BLaER1 (cell line): ENCODE data around the gene SMARCC1.

Experiments
- H3K27ac ChIP-seq: shearing (Covaris generic); formaldehyde crosslinking; 2 replicates; pipeline ENCODE4 v1.8.1; 2022
- H3K27me3 ChIP-seq: shearing (Covaris generic); formaldehyde crosslinking; 2 replicates; pipeline ENCODE4 v1.8.1; 2022
- H3K36me3 ChIP-seq: shearing (Covaris generic); formaldehyde crosslinking; 2 replicates; pipeline ENCODE4 v1.8.1; 2022
- H3K4me1 ChIP-seq: shearing (Covaris generic); formaldehyde crosslinking; 2 replicates; pipeline ENCODE4 v1.8.1; 2022
- H3K4me2 ChIP-seq: shearing (Covaris generic); formaldehyde crosslinking; 2 replicates; pipeline ENCODE4 v1.8.1; 2022
- H3K4me3 ChIP-seq: shearing (Covaris generic); formaldehyde crosslinking; 2 replicates; pipeline ENCODE4 v1.8.1; 2022
- H3K9ac ChIP-seq: shearing (Covaris generic); formaldehyde crosslinking; 2 replicates; pipeline ENCODE4 v1.8.1; 2022
- H3K9me3 ChIP-seq: shearing (Covaris generic); formaldehyde crosslinking; 2 replicates; pipeline ENCODE4 v1.8.1; 2022
- H4K20me1 ChIP-seq: shearing (Covaris generic); formaldehyde crosslinking; 2 replicates; pipeline ENCODE4 v1.8.1; 2022
- Cebpa-rat ChIP-seq: shearing (Covaris generic); IDR thresholded peaks from 2 replicates; pipeline ENCODE4 v1.8.1; 2022

SMARCC1 gene

GRCh38 chr3:47573190-47574172 lies 208.2 kb downstream of the SMARCC1 start:
- peaks cover 24% of the 10 kb centered on the region for H3K27me3 ChIP-seq
- no peak overlapping the region for H3K4me3 ChIP-seq
- H3K9me3 ChIP-seq, result no peaks in the 10 kb centered on the region
- H3K4me1 ChIP-seq, result peaks cover 8% of the 10 kb centered on the region
- no peak overlapping the region for H3K27ac ChIP-seq
- no peak overlapping the region for H3K4me2 ChIP-seq
- H3K36me3 ChIP-seq, result no peaks in the 10 kb centered on the region
- peaks cover 11% of the 10 kb centered on the region; the same call in 1 of the 2 replicates for H4K20me1 ChIP-seq
- no peak for TF ChIP-seq Cebpa-rat
- H3K9ac ChIP-seq, result no peak overlapping the region

DNA sequence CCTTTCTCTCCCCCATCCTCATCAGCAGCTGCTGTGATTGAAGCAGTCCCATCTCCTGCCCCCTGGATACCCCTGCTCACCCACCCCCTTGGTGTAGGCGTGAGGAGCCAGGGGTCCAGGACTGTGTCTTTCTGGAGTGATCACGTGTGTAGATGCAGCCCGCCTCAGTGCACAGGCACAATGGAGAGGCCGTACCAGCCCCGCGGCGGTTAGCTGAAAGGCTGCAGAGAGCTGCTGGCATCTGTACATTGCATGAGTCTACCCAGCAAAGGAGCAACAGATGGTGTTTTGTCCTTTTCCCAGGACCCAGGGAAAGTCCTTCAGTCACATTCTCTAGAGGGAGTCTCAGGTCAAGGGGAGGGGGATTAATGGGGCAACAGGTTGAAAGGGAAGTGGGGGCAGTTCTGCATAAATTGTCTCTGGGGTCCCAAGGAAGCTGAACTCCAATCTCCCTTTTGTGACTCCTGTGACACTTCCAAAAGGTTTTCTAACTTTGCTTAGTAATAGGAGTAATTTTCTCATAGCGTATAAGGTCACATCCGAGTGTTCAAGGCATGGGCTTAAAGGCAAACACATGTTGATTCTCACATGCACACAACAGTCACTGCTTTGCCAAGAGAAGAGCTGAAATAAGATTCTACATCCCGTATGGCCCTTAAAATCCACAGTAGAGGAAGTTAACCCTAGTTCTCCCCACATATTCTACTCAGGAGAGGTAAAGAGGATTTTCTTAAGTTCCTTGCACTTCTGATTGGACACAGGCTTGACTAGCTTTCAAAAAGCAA lies 210.1 kb downstream of the SMARCC1 start:
- Histone ChIP-seq H3K4me3 (no peak overlapping the region), H3K4me1 (no peaks in the 10 kb centered on the region), H3K27me3 (peaks cover 5% of the 10 kb centered on the region), H4K20me1 (no peaks in the 10 kb centered on the region), H3K4me2 (no peak overlapping the region), H3K9me3 (no peaks in the 10 kb centered on the region), H3K27ac (no peak overlapping the region), H3K36me3 (no peaks in the 10 kb centered on the region), H3K9ac (no peak overlapping the region)
- TF ChIP-seq Cebpa-rat, result no peak

DNA sequence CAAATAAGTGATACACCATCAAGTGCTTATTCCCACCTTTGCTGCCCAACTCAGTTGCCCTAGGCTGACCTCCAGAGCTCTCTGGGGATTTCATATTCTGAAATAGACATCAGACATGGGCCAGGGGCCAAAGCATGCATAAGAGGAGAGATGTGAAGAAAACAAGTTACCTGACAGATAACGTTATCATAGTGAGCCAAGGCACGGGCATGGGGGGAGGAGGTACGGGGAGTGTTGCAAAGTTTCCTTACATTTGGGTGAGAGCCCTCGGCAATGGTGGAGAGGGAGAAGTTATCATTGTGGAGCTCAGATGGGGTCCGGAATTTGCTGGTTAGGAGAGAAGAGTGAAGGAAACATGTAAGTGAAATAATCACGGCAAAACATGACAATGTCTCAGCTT lies 212.8 kb downstream of the SMARCC1 start:
- no peak overlapping the region for H3K9ac ChIP-seq
- TF ChIP-seq Cebpa-rat, result no peak
- no peak overlapping the region for H3K4me2 ChIP-seq
- no peaks in the 10 kb centered on the region for H3K36me3 ChIP-seq
- no peaks in the 10 kb centered on the region for H4K20me1 ChIP-seq
- no peak overlapping the region for H3K4me3 ChIP-seq
- no peaks in the 10 kb centered on the region for H3K4me1 ChIP-seq
- H3K27ac ChIP-seq, result no peak overlapping the region
- no peaks in the 10 kb centered on the region for H3K9me3 ChIP-seq
- H3K27me3 ChIP-seq, result no peaks in the 10 kb centered on the region

DNA sequence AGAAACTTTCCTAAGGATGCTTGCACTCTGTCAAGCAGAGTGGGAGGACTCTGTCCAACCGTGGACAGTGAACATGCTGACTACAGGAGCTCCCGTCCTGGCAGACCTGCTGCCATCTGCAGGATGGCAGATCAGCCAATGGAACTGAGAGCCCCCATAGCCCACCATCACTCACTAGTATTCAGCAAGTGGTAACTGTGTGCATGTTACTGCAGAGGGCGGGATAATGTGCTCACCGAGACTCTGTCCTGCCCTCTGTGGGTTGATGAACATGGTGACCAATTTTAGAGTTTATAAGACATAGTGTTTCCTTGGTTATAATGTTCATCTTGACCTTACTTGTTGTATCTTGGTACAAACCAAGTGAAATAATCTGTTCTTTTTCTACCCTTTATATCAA lies 214.5 kb downstream of the SMARCC1 start:
- no peaks in the 10 kb centered on the region for H3K9me3 ChIP-seq
- TF ChIP-seq Cebpa-rat, result no peak
- H3K4me2 ChIP-seq, result no peak overlapping the region
- no peak overlapping the region for H3K27ac ChIP-seq
- H3K27me3 ChIP-seq, result no peaks in the 10 kb centered on the region
- no peaks in the 10 kb centered on the region for H4K20me1 ChIP-seq
- no peak overlapping the region for H3K4me3 ChIP-seq
- H3K4me1 ChIP-seq, result no peaks in the 10 kb centered on the region
- H3K36me3 ChIP-seq, result no peaks in the 10 kb centered on the region
- H3K9ac ChIP-seq, result no peak overlapping the region

DNA sequence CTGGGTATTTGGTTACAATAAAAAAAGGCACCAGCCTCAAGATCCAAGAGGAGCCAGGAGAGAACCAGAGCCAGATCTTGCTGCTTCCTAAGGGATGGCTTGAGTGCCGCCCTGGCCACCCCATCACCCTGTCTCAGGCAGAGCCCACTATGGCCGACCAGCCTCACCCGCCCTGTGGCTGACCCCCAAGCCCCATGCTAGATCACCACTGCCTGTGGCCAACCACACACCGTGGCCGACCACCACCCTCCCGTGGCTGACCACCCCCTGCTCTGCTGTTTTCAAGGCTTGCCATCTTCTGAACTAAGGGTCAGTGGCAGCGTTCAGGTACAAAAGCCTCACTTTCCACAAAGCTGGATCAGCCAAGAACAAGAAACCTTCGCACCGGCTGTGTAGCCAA lies 215.0 kb downstream of the SMARCC1 start:
- Histone ChIP-seq H3K27me3 (no peaks in the 10 kb centered on the region), H3K4me1 (no peaks in the 10 kb centered on the region), H3K9ac (no peak overlapping the region), H3K4me3 (no peak overlapping the region), H3K4me2 (no peak overlapping the region), H3K27ac (no peak overlapping the region), H3K36me3 (no peaks in the 10 kb centered on the region), H3K9me3 (no peaks in the 10 kb centered on the region), H4K20me1 (no peaks in the 10 kb centered on the region)
- no peak for TF ChIP-seq Cebpa-rat

DNA sequence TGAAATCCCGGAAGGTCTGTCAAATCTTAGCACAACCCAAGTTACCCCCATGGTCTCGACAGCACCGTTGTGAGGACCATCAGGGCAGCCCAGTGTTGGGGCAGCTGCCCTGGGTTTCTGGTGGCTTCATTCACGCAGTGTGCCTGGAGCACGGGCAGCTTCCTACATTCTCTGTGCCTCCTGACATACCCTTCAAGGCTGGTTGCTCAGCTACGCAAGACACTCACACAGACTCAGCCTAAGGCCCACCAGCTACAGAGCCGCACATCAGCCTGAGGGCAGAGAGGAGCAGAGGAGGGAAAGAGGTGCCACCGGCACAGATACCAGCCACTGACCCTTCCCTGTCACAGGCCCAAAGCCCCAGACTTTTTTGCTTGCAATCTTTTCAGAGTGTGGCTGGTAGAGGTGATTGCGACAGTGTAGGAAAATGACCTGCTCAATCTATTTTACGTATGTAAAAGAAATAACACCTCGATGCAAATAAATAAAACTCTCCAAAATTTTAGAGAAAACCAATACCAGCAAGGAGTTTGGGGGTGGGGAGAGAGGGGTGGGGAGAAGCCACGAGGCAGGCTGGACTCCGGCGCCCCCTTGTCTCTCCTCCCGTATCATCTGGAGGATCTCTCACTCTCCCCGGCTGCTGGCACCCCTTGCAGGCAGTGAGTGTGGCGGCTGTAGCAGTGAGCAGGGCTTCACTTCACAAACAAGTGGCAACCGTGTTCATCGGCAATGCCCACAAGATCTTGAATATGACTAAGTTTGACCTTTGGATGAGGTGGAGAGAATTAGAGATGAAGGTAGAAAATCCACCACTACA lies 215.8 kb downstream of the SMARCC1 start:
- H4K20me1 ChIP-seq, result no peaks in the 10 kb centered on the region
- H3K27ac ChIP-seq, result no peak overlapping the region
- H3K9me3 ChIP-seq, result no peaks in the 10 kb centered on the region
- no peak overlapping the region for H3K4me2 ChIP-seq
- H3K4me1 ChIP-seq, result no peaks in the 10 kb centered on the region
- H3K36me3 ChIP-seq, result no peaks in the 10 kb centered on the region
- no peak for TF ChIP-seq Cebpa-rat
- no peak overlapping the region for H3K4me3 ChIP-seq
- no peak overlapping the region for H3K9ac ChIP-seq
- H3K27me3 ChIP-seq, result no peaks in the 10 kb centered on the region

DNA sequence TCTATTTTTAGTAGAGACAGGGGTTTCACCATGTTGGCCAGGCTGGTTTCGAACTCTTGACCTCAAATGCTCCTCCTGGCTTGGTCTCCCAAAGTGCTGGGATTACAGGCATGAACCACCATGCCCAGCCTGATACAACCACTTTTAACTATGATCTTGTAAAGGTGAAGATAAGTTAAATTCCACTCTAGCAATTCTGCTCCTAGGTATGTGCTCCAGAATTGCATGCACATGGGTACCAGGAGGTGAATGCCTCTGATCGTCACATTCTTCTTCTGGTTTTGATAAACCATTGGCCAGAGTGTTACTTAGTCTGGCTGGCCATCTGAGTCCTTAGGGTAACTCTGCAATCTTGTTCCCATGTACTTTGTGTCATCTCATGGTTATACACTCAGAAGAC lies 225.3 kb downstream of the SMARCC1 start:
- no peak for TF ChIP-seq Cebpa-rat
- Histone ChIP-seq H3K27ac (no peak overlapping the region), H3K36me3 (no peaks in the 10 kb centered on the region), H3K4me1 (no peaks in the 10 kb centered on the region), H3K4me2 (no peak overlapping the region), H4K20me1 (no peaks in the 10 kb centered on the region), H3K9me3 (peaks cover 6% of the 10 kb centered on the region), H3K9ac (no peak overlapping the region), H3K27me3 (no peaks in the 10 kb centered on the region), H3K4me3 (no peak overlapping the region)

DNA sequence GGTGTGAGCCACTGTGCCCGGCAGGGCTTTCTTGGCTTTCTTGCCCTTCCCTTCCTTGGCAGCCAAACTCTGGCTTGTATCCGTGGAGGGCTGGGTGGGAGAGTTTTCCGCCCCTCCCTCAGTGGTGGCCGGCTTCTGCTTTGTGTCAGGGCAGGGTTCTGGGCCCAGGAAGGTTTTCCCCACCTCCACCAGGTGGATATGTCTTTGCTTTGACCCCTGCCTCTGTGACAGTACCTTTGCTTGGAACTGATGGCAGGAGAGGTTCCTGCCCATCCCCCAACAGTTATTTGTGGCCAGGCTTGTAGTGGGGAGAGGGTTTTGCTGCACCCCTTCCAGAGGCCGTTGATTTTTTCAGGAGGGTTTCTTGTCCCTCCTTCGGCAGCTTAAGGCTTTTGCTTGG lies 227.4 kb downstream of the SMARCC1 start:
- H3K36me3 ChIP-seq, result no peaks in the 10 kb centered on the region
- no peaks in the 10 kb centered on the region for H3K4me1 ChIP-seq
- no peak overlapping the region for H3K4me2 ChIP-seq
- no peak overlapping the region for H3K27ac ChIP-seq
- H3K9ac ChIP-seq, result no peak overlapping the region
- no peak overlapping the region for H3K4me3 ChIP-seq
- H3K9me3 ChIP-seq, result peaks cover 6% of the 10 kb centered on the region
- no peaks in the 10 kb centered on the region for H4K20me1 ChIP-seq
- TF ChIP-seq Cebpa-rat, result no peak
- H3K27me3 ChIP-seq, result no peaks in the 10 kb centered on the region

DNA sequence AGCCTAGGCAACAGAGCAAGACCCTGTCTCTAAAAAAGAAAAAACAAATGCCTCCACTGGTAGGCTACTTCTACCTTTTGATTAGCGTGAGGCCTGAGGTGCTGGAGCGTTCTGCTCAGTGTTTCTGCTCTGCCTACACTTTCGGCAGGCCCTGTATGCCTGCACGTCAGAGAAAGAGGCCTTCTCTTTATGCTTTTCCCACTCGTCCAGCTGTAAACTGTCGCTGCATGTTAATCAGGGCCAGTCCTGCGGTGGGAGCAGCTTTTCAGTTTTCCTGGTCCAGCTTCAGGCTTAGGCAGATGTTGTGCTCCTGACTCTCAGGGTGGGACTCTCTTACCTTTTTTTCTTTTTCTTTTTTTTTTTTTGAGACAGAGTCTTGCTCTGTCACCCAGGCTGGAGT lies 228.3 kb downstream of the SMARCC1 start:
- Histone ChIP-seq H3K27me3 (no peaks in the 10 kb centered on the region), H3K9ac (no peak overlapping the region), H3K4me2 (no peak overlapping the region), H3K4me3 (no peak overlapping the region), H3K9me3 (peaks cover 6% of the 10 kb centered on the region), H3K36me3 (no peaks in the 10 kb centered on the region), H4K20me1 (no peaks in the 10 kb centered on the region), H3K4me1 (no peaks in the 10 kb centered on the region), H3K27ac (no peak overlapping the region)
- TF ChIP-seq Cebpa-rat, result no peak
